HG03175 (cell line): ENCODE results near the gene ERAP2.

Experiments
- ATAC-seq: cut with Tn5 transposase; IDR thresholded peaks from one replicate; pipeline ENCODE4 v1.9.1; 2021; ENCODE audit warnings: mild to moderate bottlenecking, moderate library complexity; ENCODE audit not compliant: unreplicated experiment

The ERAP2 gene

GRCh38 chr5:96896276-96896675 lies 20.0 kb downstream of the ERAP2 start:
- ATAC-seq: peak; percentile 74

DNA sequence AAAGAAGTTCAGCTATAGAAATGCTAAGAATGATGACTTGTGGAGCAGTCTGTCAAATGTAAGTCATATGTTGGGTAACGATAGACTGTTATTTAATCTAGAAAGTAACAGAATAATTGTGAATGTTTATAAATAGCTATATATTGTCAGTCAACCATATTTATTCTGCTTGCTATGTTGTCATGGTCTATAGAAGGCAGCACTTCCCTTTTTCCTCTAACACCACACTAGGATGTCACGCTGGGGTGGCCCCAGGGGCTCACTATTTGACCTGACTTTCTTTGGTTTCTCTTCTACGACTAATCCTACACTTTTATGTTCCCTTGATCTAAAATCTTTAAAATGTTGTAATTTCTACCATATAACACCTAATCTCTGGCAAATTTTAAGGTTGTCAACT lies 20.5 kb downstream of the ERAP2 start:
- ATAC-seq: peak; percentile 97

- ATAC-seq: no peak
Observed at GRCh38 chr5:96901384-96901783, 25.1 kb downstream of the ERAP2 start.

GRCh38 chr5:96901841-96902240 lies 25.5 kb downstream of the ERAP2 start:
- ATAC-seq: no peak

- ATAC-seq: no peak
Observed at GRCh38 chr5:96902876-96903275, 26.6 kb downstream of the ERAP2 start.

DNA sequence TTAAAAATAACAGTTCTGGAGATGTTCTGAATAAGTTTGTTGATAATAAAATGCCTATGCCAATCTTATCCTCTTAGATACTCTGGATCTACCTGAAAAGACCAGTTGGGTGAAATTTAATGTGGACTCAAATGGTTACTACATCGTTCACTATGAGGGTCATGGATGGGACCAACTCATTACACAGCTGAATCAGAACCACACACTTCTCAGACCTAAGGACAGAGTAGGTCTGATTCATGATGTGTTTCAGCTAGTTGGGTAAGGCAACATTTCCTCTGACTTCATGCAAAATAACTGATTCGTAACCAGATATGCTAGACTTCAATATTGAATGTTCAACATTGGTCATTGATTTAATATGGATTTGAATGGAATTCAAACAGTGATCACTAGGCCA lies 27.0 kb downstream of the ERAP2 start:
- ATAC-seq: no peak

DNA sequence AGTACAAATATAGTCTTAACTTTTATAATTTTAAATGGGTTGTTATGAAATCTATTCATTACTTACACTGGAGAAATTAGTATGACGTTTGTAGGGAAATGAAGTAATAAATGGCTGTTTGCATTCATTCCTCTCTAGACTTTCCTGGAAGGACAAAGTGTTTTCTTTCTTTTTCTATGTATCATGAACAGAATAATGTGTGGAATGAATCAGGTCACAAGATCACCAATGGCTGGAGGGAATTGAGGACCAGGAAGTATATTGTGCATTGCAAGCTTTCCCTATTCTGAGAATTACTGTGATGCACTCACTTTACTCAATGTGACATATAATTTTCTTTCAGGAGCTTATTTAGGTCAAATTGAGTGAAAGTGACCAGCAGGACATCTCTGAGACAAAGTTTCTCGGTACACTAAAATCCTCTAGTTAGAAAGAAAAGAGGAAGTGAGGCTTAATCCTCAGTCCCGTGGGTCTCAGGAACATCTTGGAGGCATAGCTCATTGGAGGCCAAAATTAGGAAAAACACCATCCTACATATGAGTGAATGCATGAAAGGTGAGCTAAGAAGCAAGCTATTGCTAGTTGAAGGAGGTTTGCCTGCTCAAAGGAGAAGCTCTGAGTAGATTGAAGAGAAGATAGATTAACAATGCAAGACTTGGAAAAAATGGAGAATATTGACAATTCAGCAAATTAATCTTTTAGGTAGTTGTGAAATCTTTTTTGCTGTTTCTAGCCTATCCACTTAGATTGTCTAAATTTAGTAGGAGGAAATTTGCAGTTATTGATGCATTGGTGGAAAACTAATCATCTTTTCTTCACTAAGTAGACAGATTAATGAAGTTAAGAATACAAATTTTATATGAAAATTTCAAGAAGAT lies 28.0 kb downstream of the ERAP2 start:
- ATAC-seq: no peak

DNA sequence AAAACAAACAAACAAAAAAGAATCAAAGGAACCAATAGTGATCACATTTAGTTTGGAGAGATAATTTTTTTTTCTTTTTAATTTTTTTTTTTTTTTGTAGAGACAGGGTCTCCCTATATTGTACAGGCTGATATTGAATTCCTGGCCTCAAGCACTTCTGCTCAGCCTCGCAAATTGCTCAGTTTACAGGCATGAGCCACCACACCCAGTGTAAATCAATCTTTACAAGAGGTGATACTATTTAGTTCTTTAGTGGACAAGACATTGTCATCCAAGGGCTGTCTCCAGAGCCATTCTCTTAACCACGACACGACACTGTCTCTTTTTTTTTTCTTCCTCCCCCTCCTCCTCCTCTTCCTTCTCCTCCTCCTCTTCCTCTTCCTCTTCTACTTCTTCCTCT lies 29.6 kb downstream of the ERAP2 start:
- ATAC-seq: no peak

GRCh38 chr5:96909003-96909402 lies 32.7 kb downstream of the ERAP2 start:
- no peak for ATAC-seq

GRCh38 chr5:96909435-96909834 lies 33.1 kb downstream of the ERAP2 start:
- ATAC-seq: no peak

DNA sequence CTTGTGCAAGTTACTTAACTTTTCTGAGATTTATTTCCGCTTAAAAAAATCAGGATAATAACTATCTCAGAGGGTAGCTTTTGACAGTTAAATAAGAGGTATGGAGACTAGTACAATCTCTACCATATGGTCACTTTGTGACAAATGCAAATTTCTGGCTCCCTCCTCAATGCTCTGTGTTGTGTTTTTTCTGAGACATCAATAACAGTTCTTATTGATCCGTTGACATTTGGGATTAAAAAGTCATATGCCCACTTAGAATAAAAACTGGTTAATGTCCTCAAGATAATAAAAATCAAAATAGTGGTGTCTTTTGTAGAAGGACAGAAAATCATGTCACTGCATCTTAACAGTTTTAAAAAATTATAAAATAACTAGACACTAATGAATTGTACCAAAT lies 34.8 kb downstream of the ERAP2 start:
- ATAC-seq: no peak

DNA sequence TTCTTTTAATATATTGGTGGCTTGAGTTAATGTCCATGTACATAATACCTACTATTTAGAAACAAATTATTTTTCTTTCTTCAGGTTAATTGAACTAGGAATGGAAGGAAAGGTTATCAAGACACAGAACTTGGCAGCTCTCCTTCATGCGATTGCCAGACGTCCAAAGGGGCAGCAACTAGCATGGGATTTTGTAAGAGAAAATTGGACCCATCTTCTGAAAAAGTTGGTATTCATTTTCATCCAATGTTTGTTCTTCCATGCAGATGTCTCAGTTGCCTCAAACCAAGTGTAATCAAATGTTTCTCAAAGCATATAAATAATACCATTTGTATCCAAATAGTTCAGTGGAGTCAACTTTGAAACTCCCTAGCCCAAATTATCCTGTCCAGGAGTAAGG lies 36.9 kb downstream of the ERAP2 start:
- ATAC-seq: no peak

DNA sequence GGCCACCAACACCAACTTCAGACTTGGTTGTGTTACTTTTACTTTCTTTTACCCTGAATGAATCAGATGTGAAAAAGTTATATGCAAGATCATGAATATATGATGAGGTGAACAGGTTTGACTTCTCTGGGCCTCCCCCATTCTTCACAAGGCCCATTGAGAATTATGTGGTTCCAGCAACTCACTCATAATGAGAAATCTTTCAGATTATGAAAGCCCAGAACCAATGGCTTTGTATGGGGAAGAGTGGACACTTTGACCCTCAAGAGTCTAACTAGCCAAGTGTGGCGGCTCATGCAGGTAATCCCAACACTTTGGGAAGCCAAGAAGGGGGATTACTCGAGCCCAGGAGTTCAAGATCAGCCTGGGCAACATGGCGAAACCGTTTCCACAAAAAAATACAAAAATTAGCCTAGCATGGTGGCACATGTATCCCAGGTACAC lies 43.5 kb downstream of the ERAP2 start:
- peak; percentile 72 for ATAC-seq

DNA sequence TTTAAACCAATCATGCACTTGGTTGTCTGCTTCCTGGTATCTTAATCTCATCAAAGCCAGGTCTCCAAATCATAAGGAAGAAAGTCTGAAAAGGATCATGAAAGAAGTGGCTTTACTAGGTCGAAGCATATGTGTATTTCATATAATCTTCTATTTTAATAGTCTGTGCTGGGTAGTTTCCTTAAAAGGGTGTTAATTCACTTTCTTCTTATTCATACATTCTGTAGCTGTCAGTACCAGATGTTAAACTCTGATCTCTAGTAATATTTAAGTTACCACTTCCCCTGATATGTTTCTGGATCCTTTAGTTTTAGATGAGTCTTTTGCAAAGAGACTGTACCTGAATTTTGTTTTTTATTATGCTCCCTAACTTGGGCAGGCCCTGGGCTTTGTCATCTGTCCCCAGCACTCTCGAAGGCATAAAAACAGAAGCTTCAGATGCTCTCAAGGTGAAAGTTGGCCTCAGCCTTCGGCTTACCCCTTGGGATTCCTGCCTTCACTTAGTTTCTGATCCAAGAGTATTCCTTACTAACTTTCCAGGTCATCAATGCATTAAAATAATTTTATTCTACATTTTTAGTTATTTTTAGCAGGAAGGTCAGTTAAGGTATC lies 44.5 kb downstream of the ERAP2 start:
- ATAC-seq: no peak

- no peak for ATAC-seq
Observed at GRCh38 chr5:96922499-96923244, 46.4 kb downstream of the ERAP2 start.

GRCh38 chr5:96924016-96924443 lies 47.7 kb downstream of the ERAP2 start:
- ATAC-seq: no peak

GRCh38 chr5:96926276-96926675 lies 50.0 kb downstream of the ERAP2 start:
- ATAC-seq: no peak

- ATAC-seq: no peak
Observed at GRCh38 chr5:96927008-96927407, 50.7 kb downstream of the ERAP2 start.

- ATAC-seq: no peak
Observed at GRCh38 chr5:96928931-96929708, 52.8 kb downstream of the ERAP2 start.

GRCh38 chr5:96930058-96930457 lies 53.8 kb downstream of the ERAP2 start:
- ATAC-seq: no peak

- ATAC-seq: no peak
Observed at GRCh38 chr5:96930589-96930988, 54.3 kb downstream of the ERAP2 start.
